Hepatocyte (in vitro differentiated cells): ENCODE data around the gene KIAA2012. TPM values are rescaled to one million over a fixed set of nuclear protein-coding genes. Genes with fewer than 3 reads are reported as not detected.

Experiments
- DNase-seq: peaks from one replicate; pipeline ENCODE4 v3.0.0-alpha.2; 2016; ENCODE audit warnings: low spot score
- H2AFZ ChIP-seq: fragments of 200-600 bp; sonication (generic); 2 replicates; pipeline ENCODE4 v1.6.0; 2016; ENCODE audit warnings: antibody characterized with exemption, mild to moderate bottlenecking
- H3K27ac ChIP-seq: fragments of 200-600 bp; sonication (generic); 2 replicates; pipeline ENCODE4 v1.5.1; 2016; ENCODE audit warnings: mild to moderate bottlenecking
- H3K27me3 ChIP-seq: fragments of 200-600 bp; sonication (generic); 2 replicates; pipeline ENCODE4 v1.6.1; 2016
- H3K36me3 ChIP-seq: fragments of 200-600 bp; sonication (generic); replicated peaks from 2 replicates; pipeline ENCODE4 v1.5.1; 2016; ENCODE audit warnings: low read depth; ENCODE audit not compliant: insufficient read depth
- H3K4me1 ChIP-seq: fragments of 200-600 bp; sonication (generic); 2 replicates; pipeline ENCODE4 v1.5.1; 2016; ENCODE audit warnings: mild to moderate bottlenecking, moderate library complexity; ENCODE audit not compliant: insufficient read depth
- H3K4me2 ChIP-seq: fragments of 200-600 bp; sonication (generic); 2 replicates; pipeline ENCODE4 v1.6.0; 2016
- H3K4me3 ChIP-seq: fragments of 200-600 bp; sonication (generic); 2 replicates; pipeline ENCODE4 v1.5.1; 2016; ENCODE audit warnings: mild to moderate bottlenecking
- H3K79me2 ChIP-seq: fragments of 200-600 bp; sonication (generic); 2 replicates; pipeline ENCODE4 v1.6.0; 2017; ENCODE audit warnings: mild to moderate bottlenecking
- H3K9me2 ChIP-seq: fragments of 200-600 bp; sonication (generic); replicated peaks from 2 replicates; pipeline ENCODE4 v1.6.0; 2017; ENCODE audit warnings: mild to moderate bottlenecking; ENCODE audit not compliant: insufficient read depth
- H3K9me3 ChIP-seq: fragments of 200-600 bp; sonication (generic); 2 replicates; pipeline ENCODE4 v1.5.1; 2016; ENCODE audit warnings: low read depth, mild to moderate bottlenecking
- H4K20me1 ChIP-seq: fragments of 200-600 bp; sonication (generic); 2 replicates; pipeline ENCODE4 v1.6.0; 2016; ENCODE audit warnings: mild to moderate bottlenecking; ENCODE audit not compliant: insufficient read depth, poor library complexity, severe bottlenecking
- EZH2 ChIP-seq: fragments of 200-600 bp; sonication (generic); IDR thresholded peaks from 2 replicates; pipeline ENCODE4 v1.6.1; 2016; ENCODE audit warnings: antibody characterized with exemption, mild to moderate bottlenecking, borderline replicate concordance
- EZH2phosphoT487 ChIP-seq: fragments of 200-600 bp; sonication (generic); IDR thresholded peaks from one replicate; pipeline ENCODE4 v1.6.1; 2018; ENCODE audit warnings: antibody characterized with exemption, mild to moderate bottlenecking, low read depth, moderate library complexity; ENCODE audit not compliant: unreplicated experiment, severe bottlenecking
- WGBS: methylation state at CpG from one replicate; pipeline ENCODE4 v1.1.6; 2016; ENCODE audit warnings: low lambda C conversion rate; ENCODE audit errors: missing lambda C conversion rate; 5-methylcytosine and 5-hydroxymethylcytosine counted together
- polyA plus RNA-seq: library from polyadenylated mRNA; unstranded; fragments of >200 nt; fragmentation: Nextera tagmentation; extraction: Ambion mirVana; gene quantifications from 2 replicates; pipeline ENCODE4 v1.2.1, GENCODE V29; 2016
- total RNA-seq: library from RNA; depleted of rRNA; stranded (reverse); fragments of >200 nt; gene quantifications from 2 replicates; pipeline ENCODE4 v1.2.3, GENCODE V29; 2014
- TF ChIP-seq, protein P1 (sequence below): fragments of 200-600 bp; sonication (generic); IDR thresholded peaks from 2 replicates; pipeline ENCODE4 v1.5.1; 2016; ENCODE audit warnings: antibody characterized with exemption, mild to moderate bottlenecking; ENCODE audit not compliant: poor library complexity

KIAA2012 gene
- total and polyA plus RNA-seq, 2 experiments from 2014 or later: 0.27 TPM; not detected in 1

DNA sequence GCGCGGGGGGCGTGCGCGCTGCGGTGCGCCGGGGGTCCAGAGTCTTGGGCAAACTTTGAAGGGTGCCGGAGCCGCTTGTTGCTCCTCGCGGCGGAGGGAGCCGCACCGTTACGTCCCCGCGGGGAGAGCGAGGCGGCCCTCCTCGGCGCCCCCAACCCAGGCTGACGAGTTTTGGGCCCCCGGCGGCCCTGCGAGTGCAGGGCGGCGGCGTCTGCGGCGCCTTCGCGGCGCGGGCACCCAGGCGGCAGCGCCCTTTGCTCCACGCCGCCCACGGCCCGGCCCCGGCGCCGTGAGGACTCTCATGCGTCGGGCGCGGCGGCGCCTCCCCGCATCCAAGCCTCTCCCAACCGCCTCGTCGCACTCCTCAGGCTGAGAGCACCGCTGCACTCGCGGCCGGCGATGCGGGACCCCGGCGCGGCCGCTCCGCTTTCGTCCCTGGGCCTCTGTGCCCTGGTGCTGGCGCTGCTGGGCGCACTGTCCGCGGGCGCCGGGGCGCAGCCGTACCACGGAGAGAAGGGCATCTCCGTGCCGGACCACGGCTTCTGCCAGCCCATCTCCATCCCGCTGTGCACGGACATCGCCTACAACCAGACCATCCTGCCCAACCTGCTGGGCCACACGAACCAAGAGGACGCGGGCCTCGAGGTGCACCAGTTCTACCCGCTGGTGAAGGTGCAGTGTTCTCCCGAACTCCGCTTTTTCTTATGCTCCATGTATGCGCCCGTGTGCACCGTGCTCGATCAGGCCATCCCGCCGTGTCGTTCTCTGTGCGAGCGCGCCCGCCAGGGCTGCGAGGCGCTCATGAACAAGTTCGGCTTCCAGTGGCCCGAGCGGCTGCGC is 38.6 kb upstream of the KIAA2012 start:
- Histone ChIP-seq H3K9me3 (no peaks in the 10 kb centered on the region), H3K4me3 (peak overlapping the region; percentile 89), H4K20me1 (peaks cover 30% of the 10 kb centered on the region), H3K4me1 (peaks cover 11% of the 10 kb centered on the region), H3K27ac (peak overlapping the region; percentile 99), H3K36me3 (no peaks in the 10 kb centered on the region), H3K79me2 (peaks cover 44% of the 10 kb centered on the region), H3K9me2 (no peaks in the 10 kb centered on the region), H3K27me3 (no peaks in the 10 kb centered on the region), H3K4me2 (peak overlapping the region; percentile 89), H2AFZ (peak overlapping the region; percentile 54)
- TF ChIP-seq EZH2phosphoT487 (no peak), EZH2 (no peak)
- TF ChIP-seq, protein P1, sequence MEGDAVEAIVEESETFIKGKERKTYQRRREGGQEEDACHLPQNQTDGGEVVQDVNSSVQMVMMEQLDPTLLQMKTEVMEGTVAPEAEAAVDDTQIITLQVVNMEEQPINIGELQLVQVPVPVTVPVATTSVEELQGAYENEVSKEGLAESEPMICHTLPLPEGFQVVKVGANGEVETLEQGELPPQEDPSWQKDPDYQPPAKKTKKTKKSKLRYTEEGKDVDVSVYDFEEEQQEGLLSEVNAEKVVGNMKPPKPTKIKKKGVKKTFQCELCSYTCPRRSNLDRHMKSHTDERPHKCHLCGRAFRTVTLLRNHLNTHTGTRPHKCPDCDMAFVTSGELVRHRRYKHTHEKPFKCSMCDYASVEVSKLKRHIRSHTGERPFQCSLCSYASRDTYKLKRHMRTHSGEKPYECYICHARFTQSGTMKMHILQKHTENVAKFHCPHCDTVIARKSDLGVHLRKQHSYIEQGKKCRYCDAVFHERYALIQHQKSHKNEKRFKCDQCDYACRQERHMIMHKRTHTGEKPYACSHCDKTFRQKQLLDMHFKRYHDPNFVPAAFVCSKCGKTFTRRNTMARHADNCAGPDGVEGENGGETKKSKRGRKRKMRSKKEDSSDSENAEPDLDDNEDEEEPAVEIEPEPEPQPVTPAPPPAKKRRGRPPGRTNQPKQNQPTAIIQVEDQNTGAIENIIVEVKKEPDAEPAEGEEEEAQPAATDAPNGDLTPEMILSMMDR: no peak
- DNase-seq: peak; percentile 68
- 1% methylated on average over 60 of the region's 105 CpGs for WGBS

DNA sequence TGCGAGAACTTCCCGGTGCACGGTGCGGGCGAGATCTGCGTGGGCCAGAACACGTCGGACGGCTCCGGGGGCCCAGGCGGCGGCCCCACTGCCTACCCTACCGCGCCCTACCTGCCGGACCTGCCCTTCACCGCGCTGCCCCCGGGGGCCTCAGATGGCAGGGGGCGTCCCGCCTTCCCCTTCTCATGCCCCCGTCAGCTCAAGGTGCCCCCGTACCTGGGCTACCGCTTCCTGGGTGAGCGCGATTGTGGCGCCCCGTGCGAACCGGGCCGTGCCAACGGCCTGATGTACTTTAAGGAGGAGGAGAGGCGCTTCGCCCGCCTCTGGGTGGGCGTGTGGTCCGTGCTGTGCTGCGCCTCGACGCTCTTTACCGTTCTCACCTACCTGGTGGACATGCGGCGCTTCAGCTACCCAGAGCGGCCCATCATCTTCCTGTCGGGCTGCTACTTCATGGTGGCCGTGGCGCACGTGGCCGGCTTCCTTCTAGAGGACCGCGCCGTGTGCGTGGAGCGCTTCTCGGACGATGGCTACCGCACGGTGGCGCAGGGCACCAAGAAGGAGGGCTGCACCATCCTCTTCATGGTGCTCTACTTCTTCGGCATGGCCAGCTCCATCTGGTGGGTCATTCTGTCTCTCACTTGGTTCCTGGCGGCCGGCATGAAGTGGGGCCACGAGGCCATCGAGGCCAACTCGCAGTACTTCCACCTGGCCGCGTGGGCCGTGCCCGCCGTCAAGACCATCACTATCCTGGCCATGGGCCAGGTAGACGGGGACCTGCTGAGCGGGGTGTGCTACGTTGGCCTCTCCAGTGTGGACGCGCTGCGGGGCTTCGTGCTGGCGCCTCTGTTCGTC is 37.7 kb upstream of the KIAA2012 start:
- H3K4me2 ChIP-seq: peak overlapping the region; percentile 89
- peaks cover 18% of the 10 kb centered on the region for H3K4me1 ChIP-seq
- no peaks in the 10 kb centered on the region for H3K9me3 ChIP-seq
- WGBS: 9% methylated on average over 72 of the region's 78 CpGs
- no peaks in the 10 kb centered on the region for H3K36me3 ChIP-seq
- H3K27me3 ChIP-seq: no peaks in the 10 kb centered on the region
- no peak overlapping the region for H2AFZ ChIP-seq
- peaks cover 30% of the 10 kb centered on the region for H4K20me1 ChIP-seq
- H3K79me2 ChIP-seq: peaks cover 44% of the 10 kb centered on the region
- DNase-seq: peak; percentile 83
- peak overlapping the region; percentile 99 for H3K27ac ChIP-seq
- H3K9me2 ChIP-seq: no peaks in the 10 kb centered on the region
- peak overlapping the region; percentile 89 for H3K4me3 ChIP-seq
- TF ChIP-seq EZH2phosphoT487 (no peak), EZH2 (no peak)
- TF ChIP-seq, protein P1: peak; percentile 64

DNA sequence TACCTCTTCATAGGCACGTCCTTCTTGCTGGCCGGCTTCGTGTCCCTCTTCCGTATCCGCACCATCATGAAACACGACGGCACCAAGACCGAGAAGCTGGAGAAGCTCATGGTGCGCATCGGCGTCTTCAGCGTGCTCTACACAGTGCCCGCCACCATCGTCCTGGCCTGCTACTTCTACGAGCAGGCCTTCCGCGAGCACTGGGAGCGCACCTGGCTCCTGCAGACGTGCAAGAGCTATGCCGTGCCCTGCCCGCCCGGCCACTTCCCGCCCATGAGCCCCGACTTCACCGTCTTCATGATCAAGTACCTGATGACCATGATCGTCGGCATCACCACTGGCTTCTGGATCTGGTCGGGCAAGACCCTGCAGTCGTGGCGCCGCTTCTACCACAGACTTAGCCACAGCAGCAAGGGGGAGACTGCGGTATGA is 37.1 kb upstream of the KIAA2012 start:
- Histone ChIP-seq H3K27ac (peak overlapping the region; percentile 58), H4K20me1 (peaks cover 30% of the 10 kb centered on the region), H3K4me1 (peaks cover 22% of the 10 kb centered on the region), H3K36me3 (no peaks in the 10 kb centered on the region), H3K9me3 (no peaks in the 10 kb centered on the region), H3K4me3 (peak overlapping the region; percentile 34), H3K27me3 (no peaks in the 10 kb centered on the region), H3K4me2 (peak overlapping the region; percentile 89), H3K79me2 (peaks cover 44% of the 10 kb centered on the region), H2AFZ (no peak overlapping the region), H3K9me2 (no peaks in the 10 kb centered on the region)
- WGBS: 22% methylated on average over 29 of the region's 32 CpGs
- DNase-seq: no peak
- TF ChIP-seq, protein P1: no peak
- TF ChIP-seq EZH2phosphoT487 (no peak), EZH2 (no peak)
